ENCODE results near the gene ARSA.

DNA sequence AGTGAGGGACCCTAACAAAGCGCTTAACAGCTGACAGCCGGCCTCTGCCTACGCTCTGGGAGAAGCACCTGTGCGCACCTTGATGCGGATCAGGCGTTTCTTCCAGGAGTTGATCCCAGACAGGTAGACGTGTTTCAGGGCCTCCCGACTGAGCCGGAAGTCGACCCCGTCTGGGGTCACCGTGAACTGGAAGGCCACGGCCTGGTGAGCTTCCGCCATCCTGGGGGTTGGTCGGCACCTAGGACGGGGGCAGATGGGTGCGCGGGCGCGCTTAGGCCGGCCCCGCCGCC, 50.3 kb downstream of the ARSA start:
- TF ChIP-seq POLR2AphosphoS5 (IDR thresholded peaks at IDR 0.05) (no peak), POLR2A (IDR thresholded peaks at IDR 0.05) (no peak), EP300 (IDR thresholded peaks at IDR 0.05) (no peak)
- TF ChIP-seq, protein P1, sequence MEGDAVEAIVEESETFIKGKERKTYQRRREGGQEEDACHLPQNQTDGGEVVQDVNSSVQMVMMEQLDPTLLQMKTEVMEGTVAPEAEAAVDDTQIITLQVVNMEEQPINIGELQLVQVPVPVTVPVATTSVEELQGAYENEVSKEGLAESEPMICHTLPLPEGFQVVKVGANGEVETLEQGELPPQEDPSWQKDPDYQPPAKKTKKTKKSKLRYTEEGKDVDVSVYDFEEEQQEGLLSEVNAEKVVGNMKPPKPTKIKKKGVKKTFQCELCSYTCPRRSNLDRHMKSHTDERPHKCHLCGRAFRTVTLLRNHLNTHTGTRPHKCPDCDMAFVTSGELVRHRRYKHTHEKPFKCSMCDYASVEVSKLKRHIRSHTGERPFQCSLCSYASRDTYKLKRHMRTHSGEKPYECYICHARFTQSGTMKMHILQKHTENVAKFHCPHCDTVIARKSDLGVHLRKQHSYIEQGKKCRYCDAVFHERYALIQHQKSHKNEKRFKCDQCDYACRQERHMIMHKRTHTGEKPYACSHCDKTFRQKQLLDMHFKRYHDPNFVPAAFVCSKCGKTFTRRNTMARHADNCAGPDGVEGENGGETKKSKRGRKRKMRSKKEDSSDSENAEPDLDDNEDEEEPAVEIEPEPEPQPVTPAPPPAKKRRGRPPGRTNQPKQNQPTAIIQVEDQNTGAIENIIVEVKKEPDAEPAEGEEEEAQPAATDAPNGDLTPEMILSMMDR (IDR thresholded peaks at IDR 0.05), result no peak

Data from gastroesophageal sphincter (tissue), 3 donors.